GM19452 (cell line): ENCODE data around the gene ADORA1.

Source experiments
- ATAC-seq: cut with Tn5 transposase; IDR thresholded peaks from one replicate; pipeline ENCODE4 v1.9.1; 2021; ENCODE audit not compliant: unreplicated experiment

The ADORA1 gene

GRCh38 chr1:203093754-203094410, 33.6 kb upstream of the ADORA1 start:
- ATAC-seq = no peak

- ATAC-seq = no peak
These were observed 32.4 kb upstream of the ADORA1 start for GRCh38 chr1:203095061-203095690.

GRCh38 chr1:203096566-203096965, 31.0 kb upstream of the ADORA1 start:
- no peak for ATAC-seq

GRCh38 chr1:203097001-203097400, 30.5 kb upstream of the ADORA1 start:
- no peak for ATAC-seq

- no peak for ATAC-seq
These were observed 29.1 kb upstream of the ADORA1 start for GRCh38 chr1:203098445-203098844.

- ATAC-seq = no peak
These were observed 28.5 kb upstream of the ADORA1 start for GRCh38 chr1:203098914-203099520.

- ATAC-seq = no peak
These were observed 27.6 kb upstream of the ADORA1 start for GRCh38 chr1:203099805-203100515.

GRCh38 chr1:203100516-203100869, 27.0 kb upstream of the ADORA1 start:
- no peak for ATAC-seq

- ATAC-seq = no peak
These were observed 25.5 kb upstream of the ADORA1 start for GRCh38 chr1:203101813-203102634.

- ATAC-seq = no peak
These were observed 24.3 kb upstream of the ADORA1 start for GRCh38 chr1:203103216-203103615.

- ATAC-seq = no peak
These were observed 23.6 kb upstream of the ADORA1 start for GRCh38 chr1:203103829-203104495.

GRCh38 chr1:203104789-203105390, 22.6 kb upstream of the ADORA1 start:
- no peak for ATAC-seq

- ATAC-seq = no peak
These were observed 15.1 kb upstream of the ADORA1 start for GRCh38 chr1:203112475-203112874.

- no peak for ATAC-seq
These were observed 14.2 kb upstream of the ADORA1 start for GRCh38 chr1:203113308-203113707.

- no peak for ATAC-seq
These were observed 13.3 kb upstream of the ADORA1 start for GRCh38 chr1:203114202-203114601.

- no peak for ATAC-seq
These were observed 11.3 kb upstream of the ADORA1 start for GRCh38 chr1:203116091-203116820.

GRCh38 chr1:203117611-203118575, 9.6 kb upstream of the ADORA1 start:
- no peak for ATAC-seq
